T-helper 1 cell treated with Interleukin-12 subunit alpha and Interleukin-12 subunit beta and Interleukin-4 antibody, amounts not matched to agents 30 μg/mL and 1 μg/mL, for 36 hours (primary cell): ENCODE data around the gene NXF1.

Experiments
- H3K27ac Mint-ChIP-seq: one replicate; pipeline ENCODE4 v1.8.0; 2021; ENCODE audit warnings: mild to moderate bottlenecking, mixed read lengths
- H3K27me3 Mint-ChIP-seq: one replicate; pipeline ENCODE4 v1.8.0; 2021; ENCODE audit warnings: low read depth, mixed read lengths
- H3K36me3 Mint-ChIP-seq: one replicate; pipeline ENCODE4 v1.8.0; 2021; ENCODE audit warnings: low read depth, mixed read lengths
- H3K4me1 Mint-ChIP-seq: one replicate; pipeline ENCODE4 v1.8.0; 2021; ENCODE audit warnings: low read depth, mixed read lengths
- H3K4me3 Mint-ChIP-seq: one replicate; pipeline ENCODE4 v1.8.0; 2021; ENCODE audit warnings: mild to moderate bottlenecking, moderate library complexity, mixed read lengths
- H3K9me3 Mint-ChIP-seq: one replicate; pipeline ENCODE4 v1.8.0; 2021; ENCODE audit warnings: mixed read lengths

Gene NXF1

DNA sequence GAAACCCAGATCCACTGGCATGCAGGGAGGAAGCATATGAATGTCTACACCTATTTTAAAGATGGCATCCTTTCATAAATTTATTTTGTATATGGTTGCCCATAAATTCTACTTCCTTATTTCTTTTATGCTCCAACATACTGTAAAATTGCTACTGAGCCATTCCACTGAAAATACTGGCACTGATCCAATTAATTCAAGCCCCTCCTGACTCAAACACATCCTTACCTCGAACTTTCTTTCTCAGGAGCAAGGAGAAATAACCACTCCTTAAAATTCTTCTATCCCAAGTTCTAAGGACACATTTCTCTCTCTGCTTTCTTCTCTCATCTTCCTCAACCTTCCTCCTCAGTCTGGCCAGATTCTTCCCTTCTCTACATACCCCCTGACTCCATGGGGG is 5.5 kb upstream of the NXF1 start:
- no peaks in the 10 kb centered on the region for H3K27me3 Mint-ChIP-seq
- peaks cover 6% of the 10 kb centered on the region for H3K4me1 Mint-ChIP-seq
- H3K36me3 Mint-ChIP-seq: peaks cover 2% of the 10 kb centered on the region
- H3K27ac Mint-ChIP-seq: no peak overlapping the region
- no peak overlapping the region for H3K4me3 Mint-ChIP-seq
- H3K9me3 Mint-ChIP-seq: no peaks in the 10 kb centered on the region

DNA sequence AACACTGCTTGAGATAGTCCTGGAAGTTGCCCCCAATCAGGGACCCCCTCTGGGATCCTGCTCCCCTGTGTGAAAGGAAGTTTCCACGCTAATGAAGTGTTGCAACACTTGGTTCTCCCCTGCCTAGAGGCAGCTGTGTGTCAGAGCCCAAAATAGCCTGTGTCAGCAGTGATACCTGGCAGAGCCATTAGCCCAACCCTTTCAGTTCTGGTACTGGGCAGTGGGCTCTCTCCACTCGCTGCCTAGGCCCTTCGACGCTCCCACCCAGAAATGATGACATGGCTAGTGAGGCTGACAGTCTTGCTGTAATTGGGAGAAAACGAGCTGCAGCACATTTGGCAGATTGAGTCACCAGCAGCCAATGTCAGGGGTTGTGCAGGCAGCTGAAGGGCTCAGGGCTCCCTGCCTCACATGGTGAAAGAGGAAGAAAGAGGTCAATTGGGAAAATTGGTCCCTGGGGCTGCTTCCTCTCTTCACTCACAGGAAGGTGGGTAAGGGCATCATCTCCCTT is 1.4 kb upstream of the NXF1 start:
- Mint-ChIP-seq H3K36me3 (peaks cover 14% of the 10 kb centered on the region), H3K4me3 (peak overlapping the region; percentile 96), H3K27me3 (no peaks in the 10 kb centered on the region), H3K9me3 (no peaks in the 10 kb centered on the region), H3K4me1 (peaks cover 17% of the 10 kb centered on the region), H3K27ac (peak overlapping the region; percentile 96)

DNA sequence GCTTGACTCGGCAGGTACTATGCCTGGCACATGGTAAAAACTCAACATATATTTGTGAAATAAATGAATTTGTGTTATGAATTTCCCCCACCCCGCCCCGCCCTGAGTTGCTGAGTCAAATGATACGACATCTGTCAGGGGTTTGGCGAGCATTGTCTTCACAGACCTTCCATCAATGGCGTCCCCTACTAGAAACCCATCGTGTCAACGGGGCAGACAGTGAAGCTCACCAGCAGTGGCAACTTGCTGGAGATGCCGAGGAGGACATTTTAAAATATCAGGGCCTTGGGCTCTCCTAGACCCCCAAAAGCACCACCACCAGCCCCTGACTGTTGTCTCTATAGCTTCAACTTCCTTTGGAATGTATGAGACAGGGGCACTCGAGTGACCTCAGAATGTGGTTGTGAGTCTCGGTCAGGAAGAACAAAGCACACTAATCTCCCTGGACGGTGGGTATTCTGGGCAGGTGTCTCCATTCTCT is 761 bp upstream of the NXF1 start:
- H3K9me3 Mint-ChIP-seq: no peaks in the 10 kb centered on the region
- peak overlapping the region; percentile 96 for H3K4me3 Mint-ChIP-seq
- H3K27me3 Mint-ChIP-seq: no peaks in the 10 kb centered on the region
- H3K36me3 Mint-ChIP-seq: peaks cover 21% of the 10 kb centered on the region
- peak overlapping the region; percentile 96 for H3K27ac Mint-ChIP-seq
- H3K4me1 Mint-ChIP-seq: peaks cover 17% of the 10 kb centered on the region

DNA sequence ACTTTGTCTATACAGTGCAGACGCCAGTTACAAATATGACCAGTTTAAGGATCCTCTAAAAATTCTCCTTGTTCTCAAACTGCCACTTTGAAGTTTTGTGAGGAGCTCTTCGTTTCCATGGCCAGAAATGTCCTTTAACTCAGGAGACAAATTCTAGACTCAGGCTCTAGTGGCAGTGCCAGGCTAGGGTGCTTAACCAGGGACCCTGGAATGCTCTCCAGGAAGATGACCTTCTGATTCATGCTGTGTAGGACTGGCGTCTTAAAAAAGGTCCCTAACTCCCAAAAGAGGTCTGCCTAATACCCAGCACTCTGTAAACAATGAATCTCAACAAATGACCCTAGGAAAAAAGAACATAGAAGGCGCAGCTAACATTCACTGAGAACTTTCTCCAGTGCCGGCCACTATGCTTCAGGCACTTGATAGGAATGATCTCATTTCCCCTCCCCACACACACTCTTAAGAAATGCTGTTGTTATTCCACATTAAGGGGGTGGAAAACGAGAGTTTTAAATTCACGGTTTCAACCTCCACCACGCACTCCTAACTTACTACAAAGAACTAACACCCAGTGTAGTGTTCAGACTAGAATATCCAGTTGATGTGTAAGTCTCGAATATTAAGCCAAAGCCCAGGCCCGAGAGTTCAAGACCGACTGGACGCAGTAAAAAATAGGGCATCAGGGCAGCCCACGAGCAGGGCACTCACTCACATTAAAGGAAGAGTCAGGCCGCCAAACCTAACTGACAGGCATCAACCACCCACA is 747 bp downstream of the NXF1 start:
- Mint-ChIP-seq H3K36me3 (peaks cover 29% of the 10 kb centered on the region), H3K4me3 (peak overlapping the region; percentile 96), H3K27ac (peak overlapping the region; percentile 94), H3K9me3 (no peaks in the 10 kb centered on the region), H3K4me1 (peaks cover 18% of the 10 kb centered on the region), H3K27me3 (no peaks in the 10 kb centered on the region)

DNA sequence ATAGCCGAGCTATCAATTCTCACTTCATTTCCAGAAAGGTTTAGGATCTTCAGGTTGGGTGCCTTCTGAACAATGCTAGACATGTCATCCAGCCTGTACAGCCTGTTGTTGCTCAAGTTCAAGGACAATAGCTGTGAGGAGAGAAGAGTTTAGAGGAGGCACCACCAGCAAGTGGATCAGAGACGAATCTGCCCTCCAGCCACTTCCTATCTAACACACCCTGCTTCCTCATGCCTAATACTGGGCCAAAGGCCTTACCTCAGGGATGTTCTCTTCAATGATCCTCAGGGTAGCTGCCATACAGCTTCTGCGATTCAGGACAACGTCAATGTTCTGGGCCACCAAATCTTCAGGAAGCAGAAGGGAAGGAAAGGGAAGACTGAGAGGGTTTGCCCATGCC is 4.2 kb downstream of the NXF1 start:
- H3K36me3 Mint-ChIP-seq: peaks cover 47% of the 10 kb centered on the region
- H3K27me3 Mint-ChIP-seq: no peaks in the 10 kb centered on the region
- H3K4me3 Mint-ChIP-seq: no peak overlapping the region
- no peaks in the 10 kb centered on the region for H3K9me3 Mint-ChIP-seq
- no peak overlapping the region for H3K27ac Mint-ChIP-seq
- H3K4me1 Mint-ChIP-seq: peaks cover 12% of the 10 kb centered on the region

DNA sequence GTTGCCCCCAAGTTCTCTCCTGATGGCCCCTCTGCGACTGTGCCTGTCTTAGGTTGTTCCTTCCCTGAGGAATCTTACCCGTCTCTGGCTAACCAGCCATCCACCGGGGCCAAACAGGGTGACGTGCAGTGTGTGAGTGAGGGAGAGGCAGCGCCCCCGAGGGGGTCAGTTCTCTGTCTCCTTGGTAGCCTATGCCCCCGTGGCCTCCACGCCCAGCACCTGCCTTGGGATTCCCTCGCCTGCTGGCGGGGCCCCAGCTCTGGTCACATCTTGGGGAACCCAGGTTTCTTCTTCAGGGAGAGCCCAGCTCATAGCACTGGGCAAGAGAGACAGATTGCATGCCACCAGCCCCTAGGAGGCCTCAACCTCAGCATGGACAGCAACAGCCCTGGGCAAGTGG is 5.8 kb downstream of the NXF1 start:
- H3K4me3 Mint-ChIP-seq: no peak overlapping the region
- peaks cover 12% of the 10 kb centered on the region for H3K4me1 Mint-ChIP-seq
- no peaks in the 10 kb centered on the region for H3K27me3 Mint-ChIP-seq
- no peaks in the 10 kb centered on the region for H3K9me3 Mint-ChIP-seq
- peaks cover 58% of the 10 kb centered on the region for H3K36me3 Mint-ChIP-seq
- no peak overlapping the region for H3K27ac Mint-ChIP-seq

DNA sequence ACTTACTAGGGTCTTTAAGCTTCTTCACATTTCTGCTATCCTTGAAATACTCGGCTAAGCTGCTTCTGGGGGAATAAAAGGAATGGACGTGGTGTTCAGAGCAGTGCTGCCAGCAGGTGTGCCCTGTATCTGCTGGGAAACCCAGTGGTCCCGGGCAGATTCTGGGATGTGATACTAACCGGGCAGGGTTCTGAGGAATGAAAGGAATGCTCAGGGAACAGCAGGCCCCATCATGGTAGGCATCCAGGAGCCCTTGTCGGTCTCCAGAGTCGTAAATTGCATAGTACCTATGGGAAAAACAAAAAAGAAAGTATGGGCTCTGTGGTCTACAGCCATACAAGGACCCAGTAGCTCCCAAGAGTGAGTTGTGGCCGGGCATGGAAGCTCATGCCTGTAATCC is 9.0 kb downstream of the NXF1 start:
- H3K4me3 Mint-ChIP-seq: no peak overlapping the region
- no peak overlapping the region for H3K27ac Mint-ChIP-seq
- H3K36me3 Mint-ChIP-seq: peaks cover 56% of the 10 kb centered on the region
- H3K4me1 Mint-ChIP-seq: peaks cover 12% of the 10 kb centered on the region
- H3K9me3 Mint-ChIP-seq: no peaks in the 10 kb centered on the region
- H3K27me3 Mint-ChIP-seq: no peaks in the 10 kb centered on the region

DNA sequence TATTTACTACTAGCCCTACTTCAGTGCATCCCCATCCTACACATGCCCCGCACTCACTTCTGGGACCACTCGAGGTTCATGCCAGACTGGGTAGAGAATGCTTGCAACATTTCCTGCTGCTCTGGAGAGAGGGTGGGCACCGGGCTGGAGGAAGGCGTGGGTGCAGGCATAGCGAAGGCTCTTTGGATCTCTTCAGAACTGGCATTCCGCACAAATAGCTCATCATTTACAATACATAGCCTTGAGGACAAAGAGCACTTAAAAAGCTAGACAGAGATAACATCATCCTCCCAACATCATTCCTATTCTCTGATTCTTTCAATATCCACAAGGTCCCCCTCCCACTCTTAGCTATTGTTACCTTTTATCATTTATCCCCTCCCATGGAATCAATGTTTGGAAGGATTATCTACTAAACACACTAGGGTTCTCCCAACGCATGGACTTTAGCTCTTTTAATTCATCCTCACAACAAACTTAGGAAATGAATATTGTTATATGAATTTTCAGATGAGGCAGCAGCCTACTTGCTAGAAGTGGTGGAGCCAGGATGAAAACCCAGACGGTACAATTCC is 11.0 kb downstream of the NXF1 start:
- no peak overlapping the region for H3K4me3 Mint-ChIP-seq
- peaks cover 61% of the 10 kb centered on the region for H3K36me3 Mint-ChIP-seq
- H3K4me1 Mint-ChIP-seq: peaks cover 27% of the 10 kb centered on the region
- no peak overlapping the region for H3K27ac Mint-ChIP-seq
- H3K27me3 Mint-ChIP-seq: no peaks in the 10 kb centered on the region
- no peaks in the 10 kb centered on the region for H3K9me3 Mint-ChIP-seq

DNA sequence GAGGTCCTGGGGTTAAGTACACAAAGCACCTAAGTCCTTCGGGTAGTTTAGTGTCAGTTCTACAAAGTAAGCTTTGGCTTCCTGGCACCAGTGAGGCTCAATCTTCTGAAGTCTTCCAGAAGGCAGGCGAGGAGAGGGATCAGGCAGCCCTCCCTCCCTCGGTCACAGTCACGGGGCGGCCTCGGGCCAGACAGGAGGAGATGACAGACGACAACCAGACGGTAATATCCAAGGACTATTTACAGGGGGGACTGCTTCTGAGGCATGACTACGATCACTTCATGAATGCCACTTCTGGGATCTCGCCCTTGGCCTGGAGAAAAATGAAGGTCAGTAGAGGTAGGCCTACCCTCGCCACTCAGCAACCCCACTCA is 13.1 kb downstream of the NXF1 start:
- H3K4me3 Mint-ChIP-seq: peak overlapping the region; percentile 93
- H3K9me3 Mint-ChIP-seq: no peaks in the 10 kb centered on the region
- peaks cover 37% of the 10 kb centered on the region for H3K4me1 Mint-ChIP-seq
- peaks cover 58% of the 10 kb centered on the region for H3K36me3 Mint-ChIP-seq
- H3K27me3 Mint-ChIP-seq: no peaks in the 10 kb centered on the region
- peak overlapping the region; percentile 90 for H3K27ac Mint-ChIP-seq

DNA sequence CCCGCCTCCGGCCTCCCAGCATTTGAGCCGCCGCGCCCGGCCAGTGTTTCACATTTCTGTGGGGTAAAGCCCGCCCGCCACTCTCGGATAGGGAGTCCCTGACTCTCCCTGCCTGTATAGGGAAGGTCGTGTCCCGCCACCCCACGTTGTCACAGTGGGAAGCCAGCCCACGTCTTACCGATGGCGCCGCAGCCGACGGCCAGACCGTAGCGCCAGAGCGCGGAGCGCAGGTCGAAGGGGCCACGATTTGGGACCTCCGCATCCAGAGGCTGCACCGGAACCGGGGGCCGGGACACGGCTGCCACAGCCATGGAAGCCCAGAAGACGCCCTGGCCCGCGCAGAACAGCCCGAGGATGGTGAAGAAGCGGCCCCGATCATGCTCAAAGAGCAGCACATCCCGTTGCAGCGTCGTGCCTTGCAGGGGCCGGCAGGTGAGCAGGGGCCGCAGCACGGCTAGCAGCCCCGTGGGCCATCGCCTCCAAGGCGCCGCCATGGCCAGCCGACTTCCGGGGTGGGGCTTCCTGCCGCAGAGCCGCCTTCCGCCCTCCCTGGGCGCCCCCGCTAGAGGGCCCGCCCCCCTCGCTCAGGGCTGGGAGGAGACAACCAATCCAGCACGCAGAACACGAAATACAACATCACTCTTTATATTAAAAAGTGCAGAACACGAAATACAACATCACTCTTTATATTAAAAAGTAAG is 13.6 kb downstream of the NXF1 start, which contains the start of gene TMEM223:
TSS of gene TMEM223 (minus strand) at position 506 of the 701 bp plus-strand sequence. CDS start at position 494, 12 bp downstream.
- Mint-ChIP-seq H3K4me1 (peaks cover 37% of the 10 kb centered on the region), H3K36me3 (peaks cover 59% of the 10 kb centered on the region), H3K27ac (peak within 1 kb of the TSS; percentile 90)

DNA sequence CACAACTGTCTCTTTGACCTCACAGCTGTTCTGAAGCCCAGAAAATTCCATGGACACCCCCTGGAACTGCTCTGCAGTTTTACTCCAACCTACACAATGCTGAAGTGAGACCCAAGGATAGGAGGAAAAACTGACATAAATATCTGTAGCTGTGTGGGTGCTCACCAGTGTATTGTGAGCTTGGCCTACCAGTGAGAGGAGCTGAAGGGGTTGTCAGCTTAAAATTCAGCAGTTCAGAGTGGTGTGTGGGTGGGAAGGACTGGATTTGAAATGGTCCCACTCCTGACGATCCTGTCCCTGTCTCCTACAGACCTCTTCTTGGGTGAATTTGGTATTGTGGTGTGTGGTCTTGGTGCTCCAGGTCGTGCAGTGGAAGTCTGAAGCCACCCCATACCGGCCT is 15.7 kb downstream of the NXF1 start:
- H3K36me3 Mint-ChIP-seq: peaks cover 44% of the 10 kb centered on the region
- H3K4me3 Mint-ChIP-seq: peak overlapping the region; percentile 93
- peak overlapping the region; percentile 70 for H3K27ac Mint-ChIP-seq
- no peaks in the 10 kb centered on the region for H3K27me3 Mint-ChIP-seq
- H3K9me3 Mint-ChIP-seq: no peaks in the 10 kb centered on the region
- H3K4me1 Mint-ChIP-seq: peaks cover 44% of the 10 kb centered on the region

More for the DNA sequence above, 13.6 kb downstream of the NXF1 start, which contains the start of gene TMEM223:
- no peaks in the 10 kb centered on the region for H3K27me3 Mint-ChIP-seq
- peak within 1 kb of the TSS; percentile 93 for H3K4me3 Mint-ChIP-seq
- no peaks in the 10 kb centered on the region for H3K9me3 Mint-ChIP-seq

DNA sequence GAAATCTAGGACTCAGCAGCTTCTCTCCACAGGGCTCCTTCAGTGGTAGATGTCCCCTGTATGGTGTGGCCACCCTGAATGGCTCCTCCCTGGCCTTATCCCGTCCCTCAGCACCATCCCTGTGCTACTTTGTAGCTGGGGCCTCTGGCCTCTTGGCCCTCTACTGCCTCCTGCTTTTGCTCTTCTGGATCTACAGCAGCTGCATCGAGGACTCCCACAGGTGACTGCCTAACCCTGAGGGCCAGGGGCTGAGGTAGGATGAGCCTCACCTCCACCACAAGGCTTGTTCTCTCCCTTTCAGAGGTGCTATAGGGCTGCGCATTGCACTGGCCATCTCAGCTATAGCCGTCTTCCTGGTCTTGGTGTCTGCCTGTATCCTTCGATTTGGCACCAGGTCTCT is 16.2 kb downstream of the NXF1 start:
- Mint-ChIP-seq H3K36me3 (peaks cover 39% of the 10 kb centered on the region), H3K27me3 (no peaks in the 10 kb centered on the region), H3K4me3 (peak overlapping the region; percentile 93), H3K27ac (peak overlapping the region; percentile 70), H3K4me1 (peaks cover 44% of the 10 kb centered on the region), H3K9me3 (no peaks in the 10 kb centered on the region)

DNA sequence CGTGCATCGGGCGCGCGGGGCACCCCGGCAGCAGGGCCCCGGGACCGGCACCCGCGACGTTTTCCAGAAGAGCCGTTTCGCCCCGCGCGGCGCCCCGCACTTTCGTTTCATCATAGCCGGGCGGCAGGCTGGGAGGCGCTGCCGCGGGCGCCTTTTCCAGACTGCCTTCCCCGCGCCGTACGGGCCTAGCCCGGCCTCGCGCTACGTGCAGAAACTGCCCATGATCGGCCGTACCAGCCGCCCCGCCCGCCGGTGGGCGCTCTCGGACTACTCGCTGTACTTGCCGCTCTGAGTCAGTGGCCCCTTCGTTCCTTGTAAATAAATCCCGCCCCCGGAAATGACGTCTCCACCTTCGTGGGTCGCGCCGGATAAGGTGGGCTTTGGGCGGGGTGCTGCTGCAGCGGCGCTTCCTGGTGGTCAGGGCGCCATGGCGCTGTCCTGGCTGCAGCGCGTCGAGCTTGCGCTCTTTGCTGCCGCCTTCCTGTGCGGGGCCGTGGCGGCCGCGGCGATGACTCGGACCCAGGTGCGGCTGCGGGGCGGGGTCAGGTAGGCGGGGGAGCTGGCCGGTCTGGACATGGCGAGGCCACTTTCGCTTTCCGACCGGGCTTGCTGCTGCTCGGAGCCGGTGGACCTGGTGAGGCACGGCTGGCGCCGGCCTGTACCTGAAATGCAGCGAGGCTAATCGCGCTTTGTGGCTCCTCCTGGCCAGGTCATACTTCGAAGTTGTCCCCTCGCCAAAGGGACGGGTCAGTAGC is 18.1 kb downstream of the NXF1 start, which contains the start of gene TMEM179B:
TSS of gene TMEM179B (plus strand) at position 398 of the 755 bp plus-strand sequence. CDS start at position 428, 30 bp downstream.
- peaks cover 38% of the 10 kb centered on the region for H3K4me1 Mint-ChIP-seq
- H3K36me3 Mint-ChIP-seq: peaks cover 34% of the 10 kb centered on the region
- H3K9me3 Mint-ChIP-seq: no peaks in the 10 kb centered on the region
- H3K4me3 Mint-ChIP-seq: peak within 1 kb of the TSS; percentile 93
- H3K27me3 Mint-ChIP-seq: no peaks in the 10 kb centered on the region
- peak within 1 kb of the TSS; percentile 93 for H3K27ac Mint-ChIP-seq
